ENCODE results near the gene PLA2G2F. TPM values are rescaled to one million over a fixed set of nuclear protein-coding genes. Genes with fewer than 3 reads are reported as not detected.

Gene PLA2G2F
- total and polyA plus RNA-seq, 9 of the 15 experiments (the other 6 are each of a cell fraction or from before 2014, with no cell fraction given), result not detected

DNA sequence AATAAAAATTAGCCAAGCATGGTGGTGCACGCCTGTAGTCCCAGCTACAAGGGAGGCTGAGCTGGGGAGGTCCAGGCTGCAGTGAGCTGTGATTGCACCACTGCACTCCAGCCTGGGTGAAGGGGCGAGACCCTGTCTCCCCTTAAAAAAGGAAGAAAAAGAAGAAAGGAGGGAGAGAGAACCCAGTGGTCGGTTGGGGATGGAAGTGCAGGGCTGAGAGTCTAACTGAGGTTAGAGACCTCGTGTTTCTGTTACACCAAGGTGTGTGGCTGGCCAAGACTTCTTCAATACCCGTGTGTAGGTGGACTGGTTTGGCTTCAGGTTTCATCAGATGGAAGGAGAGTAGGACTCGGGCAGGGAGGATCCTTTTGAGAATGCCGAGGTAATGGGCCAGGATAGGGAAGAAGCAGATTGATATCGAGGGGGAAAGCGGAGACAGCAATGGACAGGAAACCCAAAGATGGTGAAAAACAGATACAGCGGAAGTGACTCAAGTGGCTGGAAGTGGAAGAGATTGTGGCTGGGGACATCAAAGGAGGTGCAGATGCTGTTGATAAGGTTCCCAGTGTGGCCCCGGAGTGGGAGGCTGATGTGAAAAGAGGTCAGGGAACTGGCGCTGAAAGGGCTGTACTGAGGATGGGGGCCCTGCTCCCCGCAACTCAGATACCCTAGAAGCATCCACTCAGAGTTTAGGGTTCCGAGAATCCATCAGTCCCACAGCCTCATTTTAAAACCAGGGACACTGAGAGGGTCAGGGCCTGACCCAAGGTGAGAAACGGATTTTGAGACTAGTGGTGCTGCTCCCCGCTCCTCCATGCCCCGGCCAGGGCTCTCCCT, 46.1 kb downstream of the PLA2G2F start (continued):
- TF ChIP-seq POLR2AphosphoS5 (IDR thresholded peaks at IDR 0.05; ENCODE audit: control insufficient read depth, insufficient read depth, low read depth, low read length), result peak; percentile 70
- no peak for TF ChIP-seq STAG1 (CRISPR knock-in tag; IDR thresholded peaks at IDR 0.05; ENCODE audit: borderline replicate concordance)
- TF ChIP-seq ZEB2 (IDR thresholded peaks at IDR 0.05), result peak; percentile 96
- TF ChIP-seq CBX1 (IDR thresholded peaks at IDR 0.05; ENCODE audit: low read depth), result 0 out of 2 replicates have a peak, but pooled peaks have one; percentile 21
- TF ChIP-seq ZNF318 (IDR thresholded peaks at IDR 0.05; ENCODE audit: borderline replicate concordance in 1 of 2, low read depth in 1 of 2), result peak in 1 of 2 experiments; percentile 49; a peak in 1 of 4 replicates
- no peak for TF ChIP-seq ZNF3 (CRISPR knock-in tag; IDR thresholded peaks at IDR 0.05)
- peak; percentile 81 for TF ChIP-seq TAF7 (tag; IDR thresholded peaks at IDR 0.05)
- TF ChIP-seq DACH1 (IDR thresholded peaks at IDR 0.05; ENCODE audit: partially characterized antibody), result no peak
- peak; percentile 90 for TF ChIP-seq OTX1 (CRISPR knock-in tag; IDR thresholded peaks at IDR 0.05)
- TF ChIP-seq ZNF584 (CRISPR knock-in tag; IDR thresholded peaks at IDR 0.05; ENCODE audit: low read depth), result peak; percentile 87; the same call in 1 of the 2 replicates
- no peak for TF ChIP-seq GTF2B (IDR thresholded peaks at IDR 0.05; ENCODE audit: extremely low read depth, insufficient read length)
- TF ChIP-seq BMI1 (IDR thresholded peaks at IDR 0.05; ENCODE audit: low read length), result no peak
- TF ChIP-seq ZBTB1 (CRISPR knock-in tag; IDR thresholded peaks at IDR 0.05; ENCODE audit: borderline replicate concordance, low read depth), result no peak
- 0 out of 2 replicates have a peak, but pooled peaks have one; percentile 65 for TF ChIP-seq CAMTA2 (CRISPR knock-in tag; conservative IDR thresholded peaks at IDR 0.05)
- peak; percentile 53; the same call in 1 of the 2 replicates for TF ChIP-seq HDAC8 (tag; IDR thresholded peaks at IDR 0.05)
- no peak for TF ChIP-seq ZNF445 (CRISPR knock-in tag; IDR thresholded peaks at IDR 0.05; ENCODE audit: low read depth)
- TF ChIP-seq DIDO1 (tag; IDR thresholded peaks at IDR 0.05; ENCODE audit: low read depth), result no peak
- TF ChIP-seq NRF1 (conservative IDR thresholded peaks at IDR 0.05 in 1 of 2, IDR thresholded peaks at IDR 0.05 in 1 of 2), result peak; percentile 19 to 35; a peak in 2 of 4 replicates
- TF ChIP-seq YBX1 (IDR thresholded peaks at IDR 0.05), result no peak
- no peak for TF ChIP-seq SP2 (IDR thresholded peaks at IDR 0.05; ENCODE audit: extremely low read depth, low read depth, low read length, poor library complexity, severe bottlenecking)

Measured in K562 (cell line).